Right renal cortex interstitium (tissue), 3 donors: ENCODE results near the gene TXNL4B. TPM values are rescaled to one million over a fixed set of nuclear protein-coding genes. Genes with fewer than 3 reads are reported as not detected.
"Not testable (repeated sequence)": the region's sequence is repeated elsewhere in the genome, so short reads cannot be mapped to it uniquely, and the experiment has no call there.

Source experiments
- DNase-seq, 3 donors: peaks; one replicate each; pipeline ENCODE4 v3.0.0-alpha.2; 2013; ENCODE audit warnings: low read depth in 3 of 3, low spot score in 2 of 3
- polyA plus RNA-seq, 3 donors: library from polyadenylated mRNA; unstranded; fragments of 120-200 nt; gene quantifications; one replicate each; pipeline ENCODE4 v1.2.1, GENCODE V29; 2013; ENCODE audit not compliant: insufficient read length in 3 of 3

TXNL4B gene
- polyA plus RNA-seq, 3 donors = 19.1 to 24.2 (median 21.9) TPM

DNA sequence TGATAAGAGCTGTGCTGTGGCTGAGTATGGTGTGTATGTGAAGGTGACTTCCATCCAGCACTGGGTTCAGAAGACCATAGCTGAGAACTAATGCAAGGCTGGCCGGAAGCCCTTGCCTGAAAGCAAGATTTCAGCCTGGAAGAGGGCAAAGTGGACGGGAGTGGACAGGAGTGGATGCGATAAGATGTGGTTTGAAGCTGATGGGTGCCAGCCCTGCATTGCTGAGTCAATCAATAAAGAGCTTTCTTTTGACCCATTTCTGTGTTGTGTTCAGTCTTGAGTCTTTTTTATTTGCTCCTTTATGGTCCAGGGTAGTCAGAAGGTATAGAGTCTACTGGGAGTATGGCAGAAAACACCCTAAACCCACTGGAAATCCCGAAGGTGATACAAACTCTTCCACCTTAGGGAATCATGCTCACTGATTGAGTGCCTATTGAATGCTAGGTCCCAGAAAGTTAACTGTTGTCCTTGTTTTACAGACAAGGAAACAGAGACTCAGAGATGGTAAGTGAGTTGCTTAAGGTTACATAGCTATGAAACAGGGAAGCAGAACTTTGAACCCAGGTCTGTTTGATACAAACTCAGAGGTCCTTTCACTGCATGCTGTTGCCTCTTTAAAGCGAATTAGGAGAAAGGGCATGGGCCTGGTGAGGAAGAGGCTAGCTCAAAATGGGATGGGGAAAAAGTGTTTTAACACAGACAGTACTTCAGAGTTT, 16.3 kb downstream of the TXNL4B start:
- not testable (repeated sequence) for DNase-seq

DNA sequence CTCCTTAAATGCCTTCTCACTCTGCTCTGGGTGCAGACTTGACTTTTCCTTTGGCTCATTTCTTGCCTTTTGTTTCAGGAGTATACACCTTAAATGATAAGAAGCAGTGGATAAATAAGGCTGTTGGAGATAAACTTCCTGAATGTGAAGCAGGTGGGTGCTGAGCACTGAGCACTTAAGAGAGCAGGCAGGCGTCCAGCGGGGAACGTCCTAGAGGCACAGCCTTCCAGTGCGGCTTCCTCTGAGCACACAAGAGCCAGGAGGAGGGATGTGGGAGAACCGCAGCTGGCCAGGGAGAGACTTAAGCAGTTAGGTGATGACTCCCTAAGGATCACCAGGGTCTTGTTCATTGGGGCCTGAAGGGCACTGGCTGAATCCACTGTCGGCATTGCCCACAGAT, 18.4 kb downstream of the TXNL4B start:
- DNase-seq = not testable (repeated sequence)

DNA sequence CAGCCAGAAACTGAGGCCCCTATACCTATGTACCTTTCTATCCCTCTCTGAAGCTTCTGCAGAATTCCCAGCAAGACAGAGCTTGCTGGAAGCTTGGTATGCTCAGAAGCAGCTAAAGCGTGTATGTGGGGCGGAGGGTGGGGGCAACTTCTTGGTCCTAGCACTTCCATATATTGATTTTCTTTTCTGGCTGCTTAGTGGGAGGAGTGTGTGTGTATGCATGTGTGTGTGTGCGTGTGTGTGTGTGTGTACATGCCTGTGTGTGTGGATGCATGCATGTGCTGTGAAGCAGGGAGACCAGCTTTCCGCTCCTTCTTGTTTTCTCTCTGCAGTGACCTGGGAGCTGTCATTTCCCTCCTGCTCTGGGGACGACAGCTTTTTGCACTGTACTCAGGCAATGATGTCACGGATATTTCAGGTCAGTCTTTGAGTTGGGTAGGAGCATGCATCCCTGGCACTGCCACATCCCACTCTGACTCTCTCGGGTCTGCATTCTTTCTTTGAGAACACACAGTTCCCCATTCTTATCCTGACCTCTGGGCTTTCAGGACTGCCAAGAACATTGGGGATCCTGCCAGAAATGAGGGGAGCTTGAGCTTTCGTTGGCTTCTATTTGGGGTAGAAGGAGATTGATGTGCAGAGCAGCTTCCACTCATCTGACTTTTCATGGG, 19.7 kb downstream of the TXNL4B start:
- no peak for DNase-seq

DNA sequence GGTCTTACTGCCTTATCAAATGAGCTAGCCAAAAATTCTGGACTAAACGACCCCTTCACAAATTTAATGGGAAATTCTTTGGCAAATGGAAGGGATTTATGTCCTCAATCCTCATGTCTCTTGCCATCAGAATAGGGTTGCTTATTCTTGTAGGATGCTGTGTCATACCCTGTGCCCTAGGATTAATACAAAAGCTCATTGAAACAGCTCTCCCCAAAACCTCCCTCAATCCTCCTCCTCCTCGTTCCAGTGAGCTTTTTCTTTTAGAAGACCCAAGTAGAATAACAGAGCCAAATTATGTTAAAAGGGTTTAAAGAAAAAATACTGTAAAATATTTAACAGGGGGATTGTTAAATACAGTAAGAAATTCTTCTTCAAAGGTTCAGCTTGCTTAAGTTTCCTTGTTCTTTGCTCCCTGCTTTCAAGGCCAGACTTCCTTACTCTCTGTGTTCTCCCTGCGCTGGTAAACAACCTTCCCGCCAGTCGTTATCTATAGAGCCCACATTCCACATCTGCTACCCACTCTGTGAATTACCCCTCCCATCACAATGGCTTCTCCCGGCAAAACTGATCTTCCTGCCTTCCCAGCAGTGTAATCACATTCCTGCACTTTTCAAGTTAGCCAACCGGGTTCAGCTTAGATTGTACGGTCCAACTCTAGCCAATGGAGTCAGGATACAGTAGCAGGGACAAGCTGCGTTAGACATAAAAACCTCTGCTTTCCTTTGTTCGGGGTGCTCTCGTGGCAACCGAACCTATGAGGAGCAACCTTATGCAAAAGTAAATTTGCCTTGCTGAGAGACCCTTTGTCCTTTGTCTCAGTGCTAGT, 20.7 kb downstream of the TXNL4B start:
- DNase-seq = no peak

DNA sequence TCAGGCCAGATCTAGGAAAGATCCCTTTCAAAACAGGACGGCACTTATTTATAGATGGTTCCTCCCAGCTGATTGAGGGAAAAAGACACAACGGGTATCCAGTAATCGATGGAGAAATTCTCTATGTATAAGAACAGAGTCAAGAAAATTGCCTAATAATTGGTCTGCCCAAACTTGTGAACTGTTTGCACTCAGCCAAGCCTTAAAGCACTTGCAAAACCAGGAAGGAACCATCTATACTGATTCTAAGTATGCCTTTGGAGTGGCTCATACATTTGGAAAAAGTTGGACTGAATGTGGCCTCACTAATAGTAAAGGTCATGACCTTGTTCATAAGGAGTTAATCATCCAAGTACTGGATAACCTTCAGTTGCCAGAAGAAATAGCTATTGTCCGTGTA, 24.5 kb downstream of the TXNL4B start:
- no peak for DNase-seq

DNA sequence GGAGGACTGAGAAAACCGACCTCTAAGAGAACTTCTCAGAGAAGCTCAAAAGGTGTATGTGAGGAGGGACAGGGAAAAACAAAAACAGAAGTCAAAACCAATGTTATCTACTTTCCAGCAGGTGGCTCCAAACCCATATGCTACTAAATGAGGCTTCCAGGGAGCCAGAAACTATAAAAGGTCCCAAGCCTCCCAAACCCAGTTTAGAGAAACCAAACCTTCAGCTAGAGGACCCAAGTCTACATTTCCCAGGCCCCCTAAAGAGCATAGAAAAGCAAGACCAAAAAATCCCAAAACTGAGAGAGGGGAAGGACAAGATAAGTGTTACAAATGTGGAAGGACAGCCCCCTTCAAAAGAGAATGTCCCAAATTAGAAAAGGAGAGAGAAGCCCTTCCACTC, 26.7 kb downstream of the TXNL4B start:
- peak in 2 of 3 donors; percentile 30 to 31 for DNase-seq

DNA sequence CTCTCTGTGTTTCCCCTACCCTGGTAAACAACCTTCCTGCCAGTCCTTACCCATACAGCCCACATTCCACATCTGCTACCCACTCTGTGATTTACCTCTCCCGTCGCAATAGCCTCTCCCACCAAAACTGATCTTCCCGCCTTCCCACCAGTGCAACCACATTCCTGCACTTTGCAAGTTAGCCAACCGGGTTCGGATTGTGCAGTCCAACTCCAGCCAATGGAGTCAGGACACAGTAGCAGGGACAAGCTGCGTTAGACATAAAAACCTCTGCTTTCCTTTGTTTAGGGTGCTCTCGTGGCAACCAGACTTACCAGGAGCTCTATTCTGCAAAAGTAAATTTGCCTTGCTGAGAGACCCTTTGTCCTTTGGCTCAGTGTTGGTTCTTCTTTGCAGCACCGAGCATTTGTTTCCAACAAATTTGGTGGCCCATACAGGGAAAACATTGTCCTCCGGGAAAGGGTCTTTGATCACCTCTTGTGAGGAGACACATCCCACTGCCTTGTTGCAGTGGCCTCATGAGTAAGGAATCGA, 29.0 kb downstream of the TXNL4B start:
- DNase-seq = no peak

DNA sequence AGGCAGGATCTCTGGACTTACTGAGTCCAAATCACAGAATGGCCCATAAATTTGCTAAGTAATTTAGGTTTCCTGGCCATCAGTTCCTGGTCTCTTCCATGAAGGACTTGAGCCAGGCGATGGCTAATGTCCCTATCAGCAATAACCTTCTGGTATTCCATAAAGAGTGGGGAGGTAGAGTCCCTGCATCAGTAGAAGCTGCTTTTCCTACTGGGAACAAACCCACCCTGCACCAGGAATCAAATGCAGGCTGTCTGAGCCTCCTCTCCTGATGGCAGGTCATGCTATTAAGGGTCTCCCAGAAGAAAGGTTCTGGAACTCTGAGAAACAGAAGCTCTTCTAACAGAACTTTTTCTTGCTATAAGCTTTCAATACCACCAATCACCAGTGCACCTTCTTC, 31.9 kb downstream of the TXNL4B start:
- DNase-seq = no peak

DNA sequence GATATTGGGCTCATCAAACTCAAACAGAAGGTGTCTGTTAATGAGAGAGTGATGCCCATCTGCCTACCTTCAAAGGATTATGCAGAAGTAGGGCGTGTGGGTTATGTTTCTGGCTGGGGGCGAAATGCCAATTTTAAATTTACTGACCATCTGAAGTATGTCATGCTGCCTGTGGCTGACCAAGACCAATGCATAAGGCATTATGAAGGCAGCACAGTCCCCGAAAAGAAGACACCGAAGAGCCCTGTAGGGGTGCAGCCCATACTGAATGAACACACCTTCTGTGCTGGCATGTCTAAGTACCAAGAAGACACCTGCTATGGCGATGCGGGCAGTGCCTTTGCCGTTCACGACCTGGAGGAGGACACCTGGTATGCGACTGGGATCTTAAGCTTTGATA, 33.0 kb downstream of the TXNL4B start:
- DNase-seq = no peak

DNA sequence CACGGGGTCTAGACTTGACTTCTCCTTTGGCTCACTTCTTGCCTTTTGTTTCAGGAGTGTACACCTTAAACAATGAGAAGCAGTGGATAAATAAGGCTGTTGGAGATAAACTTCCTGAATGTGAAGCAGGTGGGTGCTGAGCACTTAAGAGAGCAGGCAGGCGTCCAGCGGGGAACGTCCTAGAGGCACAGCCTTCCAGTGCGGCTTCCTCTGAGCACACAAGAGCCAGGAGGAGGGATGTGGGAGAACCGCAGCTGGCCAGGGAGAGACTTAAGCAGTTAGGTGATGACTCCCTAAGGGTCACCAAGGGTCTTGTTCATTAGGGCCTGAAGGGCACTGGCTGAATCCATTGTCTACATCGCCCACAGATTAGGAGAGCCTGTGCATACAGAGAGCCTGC, 34.4 kb downstream of the TXNL4B start:
- not testable (repeated sequence) for DNase-seq

DNA sequence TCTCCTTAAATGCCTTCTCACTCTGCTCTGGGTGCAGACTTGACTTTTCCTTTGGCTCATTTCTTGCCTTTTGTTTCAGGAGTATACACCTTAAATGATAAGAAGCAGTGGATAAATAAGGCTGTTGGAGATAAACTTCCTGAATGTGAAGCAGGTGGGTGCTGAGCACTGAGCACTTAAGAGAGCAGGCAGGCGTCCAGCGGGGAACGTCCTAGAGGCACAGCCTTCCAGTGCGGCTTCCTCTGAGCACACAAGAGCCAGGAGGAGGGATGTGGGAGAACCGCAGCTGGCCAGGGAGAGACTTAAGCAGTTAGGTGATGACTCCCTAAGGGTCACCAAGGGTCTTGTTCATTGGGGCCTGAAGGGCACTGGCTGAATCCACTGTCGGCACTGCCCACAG, 36.1 kb downstream of the TXNL4B start:
- DNase-seq = not testable (repeated sequence)

DNA sequence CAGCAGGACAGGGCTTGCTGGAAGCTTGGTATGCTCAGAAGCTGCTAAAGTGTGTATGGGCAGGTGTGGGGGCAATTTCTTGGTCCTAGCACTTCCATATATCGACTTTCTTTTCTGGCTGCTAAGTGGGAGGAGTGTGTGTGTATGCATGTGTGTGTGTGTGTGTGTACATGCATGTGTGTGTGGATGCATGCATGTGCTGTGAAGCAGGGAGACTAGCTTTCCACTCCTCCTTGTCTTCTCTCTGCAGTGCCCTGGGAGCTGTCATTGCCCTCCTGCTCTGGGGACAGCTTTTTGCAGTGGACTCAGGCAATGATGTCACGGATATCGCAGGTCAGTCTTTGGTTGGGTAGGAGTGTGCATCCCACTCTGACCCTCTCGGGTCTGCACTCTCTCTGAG, 37.5 kb downstream of the TXNL4B start:
- no peak for DNase-seq

DNA sequence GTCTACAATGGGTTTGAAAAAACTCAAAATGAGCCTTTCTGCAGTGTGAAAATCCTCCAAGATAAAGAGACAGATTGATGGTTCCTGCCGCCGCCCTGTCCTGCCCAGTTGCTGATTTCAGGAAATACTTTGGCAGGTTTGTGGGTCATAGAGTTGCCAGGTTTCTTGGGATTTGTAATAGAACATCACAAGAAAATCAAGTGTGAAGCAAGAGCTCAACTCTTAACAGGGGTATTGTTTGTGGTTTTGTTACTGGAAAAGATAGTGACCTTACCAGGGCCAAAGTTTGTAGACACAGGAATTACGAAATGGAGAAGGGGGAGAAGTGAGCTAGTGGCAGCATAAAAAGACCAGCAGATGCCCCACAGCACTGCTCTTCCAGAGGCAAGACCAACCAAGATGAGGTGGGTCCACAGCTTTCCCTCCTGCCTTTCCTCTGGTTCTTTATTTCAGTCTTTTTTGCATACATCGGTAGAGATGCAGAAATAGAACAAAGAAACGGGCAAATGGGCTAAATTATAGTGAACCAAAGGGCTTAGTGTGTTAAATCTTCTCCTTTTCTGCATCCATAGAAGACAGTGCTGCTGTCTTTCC, 39.1 kb downstream of the TXNL4B start, which contains the start of gene HP:
TSS of gene HP (plus strand) at position 252 of the 594 bp plus-strand sequence. CDS start at position 400, 148 bp downstream.
- DNase-seq = not testable (repeated sequence)

DNA sequence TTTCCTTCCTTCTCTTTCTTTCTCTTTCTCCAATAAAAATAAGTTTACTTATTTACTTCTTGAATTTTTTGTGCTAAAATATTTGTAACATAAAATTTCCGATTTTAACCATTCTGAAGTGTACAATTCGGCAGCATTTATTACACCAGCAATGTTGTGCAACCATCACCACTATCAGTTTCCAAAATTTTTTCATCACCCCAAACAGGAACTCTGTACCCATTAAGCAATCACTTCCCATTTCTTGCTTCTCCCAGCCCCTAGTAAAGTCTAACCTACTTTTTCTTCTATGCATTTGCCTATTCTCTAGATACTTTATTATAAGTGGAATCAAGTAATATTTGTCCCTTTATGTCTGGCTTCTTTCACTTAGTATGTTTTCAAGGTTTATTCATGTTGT, 41.6 kb downstream of the TXNL4B start:
- no peak for DNase-seq

DNA sequence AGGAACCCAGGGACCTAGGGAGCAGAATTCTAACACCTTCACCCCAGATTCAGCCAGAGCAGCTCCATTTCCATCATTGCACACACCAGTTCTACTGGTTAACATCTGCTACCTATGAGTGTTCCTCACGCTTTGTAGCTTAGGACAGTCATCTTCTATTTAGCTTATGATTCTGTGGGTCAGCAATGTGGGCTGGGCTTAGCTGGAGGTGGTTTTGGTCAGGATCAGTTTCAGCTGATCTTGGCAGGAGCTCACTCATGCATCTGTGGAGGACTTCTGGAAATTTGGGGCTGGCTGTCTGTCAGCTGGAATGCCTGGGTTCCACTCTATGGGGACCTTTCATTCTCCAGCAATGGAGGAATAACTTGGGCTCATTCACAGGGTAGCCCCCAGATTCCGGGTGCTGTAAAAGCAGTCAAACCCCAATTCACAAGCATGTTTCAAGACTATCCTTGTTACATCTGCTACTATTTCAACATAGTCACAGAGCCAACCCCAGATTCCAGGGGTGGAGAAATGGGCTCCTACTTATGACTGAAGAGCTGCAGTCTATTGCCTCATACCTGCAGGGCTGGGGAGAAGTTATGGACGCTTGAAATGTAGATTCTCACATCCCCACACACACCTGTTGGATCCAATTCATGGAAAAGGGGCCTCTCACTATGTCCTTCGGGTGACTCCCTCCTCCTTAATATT, 42.5 kb downstream of the TXNL4B start:
- DNase-seq = no peak

DNA sequence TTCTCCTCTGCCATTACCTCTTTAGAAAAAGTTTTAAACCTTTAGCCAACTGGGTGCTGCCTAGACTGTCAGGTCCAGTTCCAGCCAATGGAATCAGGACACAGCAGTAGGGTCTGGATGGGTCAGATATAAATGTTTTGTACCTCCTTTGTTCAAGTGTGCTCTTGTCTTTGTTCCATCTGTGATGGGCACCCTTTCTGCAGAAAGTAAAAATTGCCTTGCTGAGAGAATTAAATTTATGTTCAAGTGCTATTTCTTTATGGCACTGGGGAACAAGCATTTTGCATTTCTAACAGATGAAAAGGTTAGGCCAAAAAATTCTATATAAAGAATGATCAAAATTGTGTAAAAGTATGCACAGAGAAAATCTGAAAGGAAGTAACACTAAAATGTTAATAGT, 44.3 kb downstream of the TXNL4B start:
- no peak for DNase-seq

DNA sequence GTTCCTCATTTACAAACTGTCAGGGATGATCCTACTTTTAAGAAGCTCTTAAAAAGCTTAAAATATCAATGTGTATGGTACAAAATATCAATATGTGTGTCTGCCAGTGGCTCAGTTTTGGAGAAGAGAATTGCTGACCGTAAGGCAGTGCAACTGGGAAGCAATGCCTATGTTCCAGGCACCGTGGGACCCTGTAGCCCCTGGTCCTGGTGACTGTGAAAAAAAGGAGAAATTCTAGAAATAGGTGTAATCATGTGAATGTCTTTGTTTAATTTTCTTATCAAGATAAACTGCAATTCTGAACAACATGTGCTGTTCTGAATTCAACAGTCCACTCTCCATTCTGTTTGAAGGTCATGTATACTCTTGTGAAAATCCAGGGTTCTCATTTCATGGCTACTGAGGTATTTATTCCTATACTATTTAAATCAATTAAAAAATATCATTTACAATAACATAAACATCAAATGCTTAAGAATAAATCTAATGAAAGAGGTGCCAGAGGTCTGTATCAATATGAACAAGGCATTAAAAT, 48.5 kb downstream of the TXNL4B start:
- no peak for DNase-seq

DNA sequence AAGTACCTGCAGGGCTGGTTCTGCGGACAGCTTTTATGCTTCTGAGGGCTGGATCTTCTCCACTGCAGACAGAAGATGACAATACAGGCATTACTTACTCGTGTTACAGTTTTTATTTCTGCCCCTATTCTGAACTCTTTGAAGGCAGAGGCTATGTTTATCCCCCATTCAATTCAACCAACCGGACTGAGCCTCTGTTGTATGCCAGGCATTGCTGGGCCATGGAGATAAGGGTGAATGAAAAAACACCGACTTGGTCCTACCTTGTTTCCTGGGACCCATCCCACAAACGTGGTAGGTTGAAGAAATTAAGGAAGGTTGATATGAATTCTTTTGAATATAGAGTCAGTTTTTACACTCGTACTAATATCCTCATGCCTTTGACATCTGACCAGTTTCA, 49.1 kb downstream of the TXNL4B start:
- DNase-seq = no peak

DNA sequence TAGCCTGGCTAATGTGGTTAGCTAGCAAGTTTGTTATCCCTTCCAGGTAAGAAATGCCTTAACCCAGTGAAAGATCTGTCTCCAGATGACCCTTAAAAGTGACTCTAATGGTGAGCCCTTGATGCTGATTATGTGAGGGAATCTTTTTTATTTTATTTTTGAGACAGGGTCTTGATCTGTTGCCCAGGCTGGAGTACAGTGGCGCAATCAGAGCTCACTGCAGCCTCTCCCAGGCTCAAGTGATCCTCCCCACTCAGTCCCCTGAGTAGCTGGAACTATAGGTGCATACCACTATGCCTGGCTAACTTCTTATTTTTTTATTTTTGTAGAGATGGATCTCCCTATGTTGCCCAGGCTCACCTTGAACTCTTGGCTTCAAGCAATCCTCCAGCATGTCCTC, 49.9 kb downstream of the TXNL4B start:
- DNase-seq = no peak

DNA sequence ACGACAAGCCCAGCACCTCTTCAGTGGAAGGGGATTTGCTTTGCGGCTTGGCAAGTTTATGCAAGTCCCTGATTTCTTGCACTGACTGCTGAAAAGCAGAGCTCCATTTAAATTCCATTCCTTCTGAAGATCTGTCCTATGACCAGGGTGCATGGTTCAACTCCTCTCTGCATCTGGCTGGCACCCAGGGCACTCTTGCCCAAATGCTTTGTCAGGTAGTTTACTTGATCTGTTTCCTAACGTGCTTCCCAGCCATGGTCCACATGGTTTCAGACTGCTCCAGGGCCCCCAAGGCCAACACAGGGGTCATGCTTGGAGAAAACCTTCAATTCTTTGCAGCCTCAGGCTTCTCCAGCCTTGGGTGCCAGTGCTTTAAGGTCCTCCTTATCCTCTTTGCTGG, 50.4 kb downstream of the TXNL4B start:
- no peak for DNase-seq
